Endothelial cell of umbilical vein (primary cell): ENCODE data around the gene BCR. TPM values are rescaled to one million over a fixed set of nuclear protein-coding genes. Genes with fewer than 3 reads are reported as not detected.

Source experiments
- BruUV-seq: library from RNA; stranded (reverse); fragments of 400-500 nt; replicated peaks from 2 replicates; lab custom pipeline; 2021; lab: Mats Ljungman, UMichigan
- CTCF ChIA-PET: fragments of 300-600, 350-600 bp; sonication (Branson Sonifier 250); formaldehyde crosslinking; loops from one replicate; lab custom pipeline; 2021; ENCODE audit warnings: antibody characterized with exemption, inconsistent platforms; lab: Charles Lee
- POLR2A ChIA-PET: fragments of 300-600, 350-600 bp; sonication (Branson Sonifier 250); formaldehyde crosslinking; loops from one replicate; lab custom pipeline; 2021; ENCODE audit warnings: antibody characterized with exemption, inconsistent platforms; lab: Charles Lee
- DNase-seq: peaks from one replicate; pipeline ENCODE4 v3.0.0-alpha.2; 2011; ENCODE audit warnings: low read depth, low spot score
- FAIRE-seq: peaks from 2 replicates; lab custom pipeline; 2011; peaks lifted over from hg19 to GRCh38; lab: Jason Lieb, UNC
- H2AFZ ChIP-seq: 2 replicates; pipeline ENCODE4 v1.6.0; 2012; ENCODE audit warnings: low read depth, low read length, control low read depth, inconsistent platforms
- H3K27ac ChIP-seq: 2 replicates; pipeline ENCODE4 v1.5.1; 2011; ENCODE audit warnings: low read depth, mild to moderate bottlenecking, control low read depth, low read length, moderate library complexity; ENCODE audit not compliant: insufficient read depth
- H3K27me3 ChIP-seq, 2 experiments: 2 replicates each; pipeline versions ENCODE4 v1.6.0 to v1.6.1; 2011; ENCODE audit warnings: low read length in 2 of 2, mixed read lengths in 1 of 2; ENCODE audit not compliant: control insufficient read depth in 2 of 2, insufficient read depth in 2 of 2
- H3K36me3 ChIP-seq, 2 experiments: 2 replicates in 1 of 2; 3 replicates in 1 of 2; pipeline ENCODE4 v1.5.1; 2011; ENCODE audit warnings: low read length in 2 of 2, mild to moderate bottlenecking in 1 of 2, moderate library complexity in 1 of 2; ENCODE audit not compliant: control insufficient read depth in 2 of 2, insufficient read depth in 2 of 2; ENCODE audit errors: extremely low read depth in 1 of 2
- H3K4me1 ChIP-seq: 3 replicates; pipeline ENCODE4 v1.5.1; 2011; ENCODE audit warnings: mild to moderate bottlenecking, low read length; ENCODE audit not compliant: control insufficient read depth, insufficient read depth; ENCODE audit errors: extremely low read depth
- H3K4me2 ChIP-seq: 2 replicates; pipeline ENCODE4 v1.6.1; 2011; ENCODE audit warnings: low read length, control low read depth, mixed read lengths; ENCODE audit not compliant: insufficient read depth
- H3K4me3 ChIP-seq, 3 experiments: fragments of 200-600 bp in 1 of 3; sonication (generic), shearing (Covaris generic) in 1 of 3; replicated peaks in 1 of 3; 2 replicates each; pipeline ENCODE4 v1.5.1; 2011 to 2016; ENCODE audit warnings: control low read depth in 3 of 3, low read length in 3 of 3, mild to moderate bottlenecking in 2 of 3, inconsistent platforms in 1 of 3, low read depth in 1 of 3, moderate library complexity in 1 of 3; ENCODE audit not compliant: insufficient read depth in 1 of 3
- H3K79me2 ChIP-seq: 2 replicates; pipeline ENCODE4 v1.6.0; 2012; ENCODE audit warnings: low read length, inconsistent platforms; ENCODE audit not compliant: control insufficient read depth, insufficient read depth
- H3K9ac ChIP-seq: replicated peaks from 2 replicates; pipeline ENCODE3; 2011; ENCODE audit warnings: low read length, control low read depth; ENCODE audit not compliant: insufficient read depth; ENCODE audit errors: extremely low read depth
- H3K9me1 ChIP-seq: replicated peaks from 3 replicates; pipeline ENCODE4 v1.6.0; 2011; ENCODE audit warnings: mild to moderate bottlenecking, low read length; ENCODE audit not compliant: control insufficient read depth, insufficient read depth; ENCODE audit errors: extremely low read depth
- H3K9me3 ChIP-seq: replicated peaks from 2 replicates; pipeline ENCODE4 v1.5.1; 2012; ENCODE audit warnings: low read length, inconsistent platforms; ENCODE audit not compliant: control insufficient read depth, insufficient read depth
- H4K20me1 ChIP-seq: replicated peaks from 2 replicates; pipeline ENCODE3; 2011; ENCODE audit warnings: mild to moderate bottlenecking, low read length; ENCODE audit not compliant: control insufficient read depth, insufficient read depth; ENCODE audit errors: extremely low read depth
- CTCF ChIP-seq, 2 donors: IDR thresholded peaks; 1 replicate in 1 of 2; 2 replicates in 1 of 2; pipeline ENCODE4 v1.5.1; 2011; ENCODE audit warnings: low read length in 2 of 2, mild to moderate bottlenecking in 2 of 2, moderate library complexity in 2 of 2, control low read depth in 1 of 2, inconsistent platforms in 1 of 2, low read depth in 1 of 2; ENCODE audit not compliant: insufficient read depth in 1 of 2; ENCODE audit errors: extremely low read depth in 1 of 2
- EZH2 ChIP-seq: IDR thresholded peaks from 2 replicates; pipeline ENCODE4 v1.6.1; 2012; ENCODE audit warnings: borderline replicate concordance, low read depth, mild to moderate bottlenecking, moderate library complexity, low read length, inconsistent platforms; ENCODE audit not compliant: severe bottlenecking
- FOS ChIP-seq: IDR thresholded peaks from 2 replicates; pipeline ENCODE4 v1.6.1; 2011; ENCODE audit warnings: mild to moderate bottlenecking, low read length, moderate library complexity, borderline replicate concordance; ENCODE audit not compliant: insufficient read depth
- GATA2 ChIP-seq: IDR thresholded peaks from 2 replicates; pipeline ENCODE4 v1.7.0; 2011; ENCODE audit warnings: low read depth, mild to moderate bottlenecking, moderate library complexity, mixed read lengths, low read length; ENCODE audit not compliant: insufficient read length, insufficient read depth
- JUN ChIP-seq: IDR thresholded peaks from 2 replicates; pipeline ENCODE4 v1.6.1; 2011; ENCODE audit warnings: borderline replicate concordance, low read depth; ENCODE audit not compliant: insufficient read length, insufficient read depth
- MAX ChIP-seq: IDR thresholded peaks from 2 replicates; pipeline ENCODE4 v1.6.1; 2011; ENCODE audit not compliant: insufficient read depth, insufficient read length
- MYC ChIP-seq: IDR thresholded peaks from one replicate; pipeline ENCODE4 v1.6.1; 2011; ENCODE audit warnings: mild to moderate bottlenecking, low read depth, low read length
- POLR2A ChIP-seq: IDR thresholded peaks from 2 replicates; pipeline ENCODE4 v1.6.1; 2012; ENCODE audit warnings: low read depth, mild to moderate bottlenecking, control low read depth, low read length
- POLR2AphosphoS5 ChIP-seq: IDR thresholded peaks from 2 replicates; pipeline ENCODE4 v1.6.1; 2012; ENCODE audit warnings: low read depth, mild to moderate bottlenecking, control low read depth, low read length, moderate library complexity; ENCODE audit not compliant: insufficient read depth
- dilution Hi-C: fragments of 300-500 bp; cut with MboI; formaldehyde crosslinking; loops from one replicate; pipeline ENCODE4 v1.15.0; 2019; ENCODE audit warnings: low sequenced_read_pairs; ENCODE audit not compliant: extremely low pct_ligation_motif_present
- intact Hi-C: fragments of 100-400 bp; cut with micrococcal nuclease; formaldehyde crosslinking; loops from one replicate; pipeline ENCODE4 v1.10.0; 2022
- polyA plus RNA-seq, 4 experiments: library from polyadenylated mRNA; depleted of rRNA in 3 of 4; stranded (reverse) in 3 of 4; unstranded in 1 of 4; fragments of >200 nt; gene quantifications; 2 replicates each; pipeline versions ENCODE4 v1.2.1 to v1.2.3, GENCODE V29; 2011 to 2012; ENCODE audit warnings: missing spikeins in 1 of 4
- total RNA-seq: library from RNA; stranded (reverse); gene quantifications from 2 replicates; pipeline ENCODE4 v1.2.3, GENCODE V29; 2021

Gene BCR
- total and polyA plus RNA-seq, 2 donors (not counting 3 experiments of a cell fraction or from before 2014, with no cell fraction given), result 129 to 141 TPM

GRCh38 chr22:23214398-23214797 lies 34.1 kb downstream of the BCR start:
- Histone ChIP-seq H4K20me1 (no peaks in the 10 kb centered on the region), H3K9ac (peak overlapping the region; percentile 38), H3K27ac (peak overlapping the region; percentile 84), H3K27me3 (no peaks in the 10 kb centered on the region), H3K4me3 (no peak overlapping the region), H3K9me1 (no peaks in the 10 kb centered on the region), H3K4me2 (peak overlapping the region; percentile 23), H3K4me1 (peaks cover 73% of the 10 kb centered on the region), H2AFZ (no peak overlapping the region), H3K36me3 (no peaks in the 10 kb centered on the region), H3K79me2 (peaks cover 88% of the 10 kb centered on the region), H3K9me3 (no peaks in the 10 kb centered on the region)
- intact Hi-C loops (no loop called here), dilution Hi-C loops (no loop called here)
- no TSS peak for BruUV-seq
- no peak for TF ChIP-seq GATA2
- no peak for TF ChIP-seq MYC
- no peak for TF ChIP-seq JUN
- TF ChIP-seq POLR2A, result no peak
- TF ChIP-seq FOS, result no peak
- no peak for TF ChIP-seq POLR2AphosphoS5
- no peak for TF ChIP-seq CTCF (IDR thresholded peaks at IDR 0.05; ENCODE audit: extremely low read depth in 1 of 2, insufficient read depth in 1 of 2, low read depth in 1 of 2, low read length in 2 of 2)
- no peak for TF ChIP-seq MAX
- no peak for TF ChIP-seq EZH2
- ChIA-PET POLR2A (interaction anchor here (0.6 kb wide), 1 partner anchor 1586 kb away, joined by 4 read pairs; no protein-coding TSS in a partner anchor), CTCF (interaction anchor here (0.7 to 6.2 kb wide), 3 partner anchors 26 to 67 kb away, joined by 3 to 41 read pairs (median 9); partner anchors contain the start of gene BCR)
- DNase-seq (no peak), FAIRE-seq (no peak)
